CD4-positive, alpha-beta T cell (primary cell): ENCODE results near the gene ANO10. TPM values are rescaled to one million over a fixed set of nuclear protein-coding genes. Genes with fewer than 3 reads are reported as not detected.

Experiments
- ATAC-seq: fragments of 200-7000 bp; cut with Tn5 transposase; one replicate; pipeline ENCODE4 v1.10.0; 2022; ENCODE audit warnings: mild to moderate bottlenecking; ENCODE audit not compliant: poor library complexity
- CTCF ChIA-PET: fragments of 350-600 bp; sonication (Branson Sonifier 250); formaldehyde crosslinking; loops from one replicate; lab custom pipeline; 2021; ENCODE audit warnings: antibody characterized with exemption, inconsistent platforms; lab: Charles Lee
- POLR2A ChIA-PET: fragments of 350-600 bp; sonication (Branson Sonifier 250); formaldehyde crosslinking; loops from one replicate; lab custom pipeline; 2021; ENCODE audit warnings: antibody characterized with exemption, inconsistent platforms; lab: Charles Lee
- DNase-seq, 14 experiments: peaks; one replicate each; pipeline ENCODE4 v3.0.0-alpha.2; 2013 to 2020; ENCODE audit warnings: mixed read lengths in 2 of 14
- H3K27ac ChIP-seq, 2 donors: one replicate each; pipeline versions ENCODE4 v1.5.1 to v1.7.0; 2013; ENCODE audit warnings: low read length in 2 of 2, low read depth in 1 of 2, mild to moderate bottlenecking in 1 of 2
- H3K27me3 ChIP-seq, 2 experiments: 1 replicate in 1 of 2; 2 replicates in 1 of 2; pipeline versions ENCODE4 v1.6.1 to v1.7.0; 2013; ENCODE audit warnings: low read length in 2 of 2, control low read depth in 1 of 2, mild to moderate bottlenecking in 1 of 2, moderate library complexity in 1 of 2; ENCODE audit not compliant: insufficient read depth in 2 of 2, control insufficient read depth in 1 of 2
- H3K36me3 ChIP-seq: one replicate; pipeline ENCODE4 v1.6.1; 2013; ENCODE audit warnings: low read length, control low read depth; ENCODE audit not compliant: insufficient read depth
- H3K4me1 ChIP-seq: one replicate; pipeline ENCODE4 v1.6.1; 2013; ENCODE audit warnings: low read length, control low read depth; ENCODE audit not compliant: insufficient read depth
- H3K4me3 ChIP-seq: one replicate; pipeline ENCODE4 v1.5.1; 2013; ENCODE audit warnings: mild to moderate bottlenecking, low read length, moderate library complexity
- H3K9me3 ChIP-seq, 2 experiments: 1 replicate in 1 of 2; 2 replicates in 1 of 2; pipeline versions ENCODE4 v1.6.1 to v1.7.0; 2013; ENCODE audit warnings: low read length in 2 of 2, mild to moderate bottlenecking in 2 of 2, control low read depth in 1 of 2, moderate library complexity in 1 of 2; ENCODE audit not compliant: control insufficient read depth in 1 of 2, insufficient read depth in 1 of 2
- H3K27ac Mint-ChIP-seq: one replicate; pipeline ENCODE4 v1.8.0; 2020; ENCODE audit warnings: mixed read lengths
- H3K27me3 Mint-ChIP-seq: one replicate; pipeline ENCODE4 v1.8.0; 2021; ENCODE audit warnings: mixed read lengths
- H3K36me3 Mint-ChIP-seq: one replicate; pipeline ENCODE4 v1.8.0; 2021; ENCODE audit warnings: low read depth, mixed read lengths
- H3K4me1 Mint-ChIP-seq: one replicate; pipeline ENCODE4 v1.8.0; 2021; ENCODE audit warnings: low read depth, mixed read lengths
- H3K4me3 Mint-ChIP-seq: one replicate; pipeline ENCODE4 v1.8.0; 2020; ENCODE audit warnings: mild to moderate bottlenecking, mixed read lengths
- H3K9me3 Mint-ChIP-seq: one replicate; pipeline ENCODE4 v1.8.0; 2020; ENCODE audit warnings: mixed read lengths
- CTCF ChIP-seq: fragments of 200-600 bp; IDR thresholded peaks from one replicate; pipeline ENCODE4 v1.8.0; 2022; ENCODE audit warnings: antibody characterized with exemption, mild to moderate bottlenecking
- intact Hi-C, 2 experiments: fragments of 100-400 bp; cut with DNase I in 1 of 2; cut with micrococcal nuclease in 1 of 2; formaldehyde crosslinking; loops; one replicate each; pipeline versions ENCODE4 v1.15.1 to v1.9.0; 2023 to 2025; cut with DNase I, micrococcal nuclease
- total RNA-seq, 174 experiments: library from RNA in 2 of 174; stranded (reverse) in 2 of 174; gene quantifications; one replicate each; pipeline ENCODE4 v1.2.3 and lab custom pipeline; 2021 to 2026

Gene ANO10
- total RNA-seq, 2 experiments from 2014 or later: 6.9 to 8.0 TPM

- peaks cover 82% of the 10 kb centered on the region for H3K36me3 ChIP-seq
Observed at GRCh38 chr3:43335799-43336198, 286.0 kb downstream of the ANO10 start.

GRCh38 chr3:43334976-43335375 lies 286.8 kb downstream of the ANO10 start:
- H3K4me3 ChIP-seq: no peak overlapping the region
- peaks cover 33 to 34% of the 10 kb centered on the region in 2 experiments for H3K9me3 ChIP-seq
- Mint-ChIP-seq H3K4me1 (peaks cover 38% of the 10 kb centered on the region), H3K4me3 (no peak overlapping the region), H3K27me3 (no peaks in the 10 kb centered on the region), H3K9me3 (peaks cover 8% of the 10 kb centered on the region), H3K36me3 (peaks cover 98% of the 10 kb centered on the region), H3K27ac (no peak overlapping the region)
- CTCF ChIA-PET: interaction anchor here (0.7 to 1.5 kb wide), 3 partner anchors 11 to 172 kb away, joined by 3 to 6 read pairs (median 4); no protein-coding TSS in a partner anchor
- no peak overlapping the region for H3K27ac ChIP-seq
- intact Hi-C loops: no loop called here
- H3K36me3 ChIP-seq: peaks cover 73% of the 10 kb centered on the region
- POLR2A ChIA-PET: interaction anchor here (0.6 to 1.6 kb wide), 2 partner anchors 10 to 18 kb away, joined by 3 to 6 read pairs; no protein-coding TSS in a partner anchor
- DNase-seq (no peak), ATAC-seq (no peak)
- no peaks in the 10 kb centered on the region for H3K27me3 ChIP-seq
- H3K4me1 ChIP-seq: peaks cover 3% of the 10 kb centered on the region
- TF ChIP-seq CTCF: no peak

More at GRCh38 chr3:43335799-43336198, 286.0 kb downstream of the ANO10 start:
- Mint-ChIP-seq H3K36me3 (peaks cover 99% of the 10 kb centered on the region), H3K27ac (no peak overlapping the region), H3K4me3 (no peak overlapping the region), H3K27me3 (no peaks in the 10 kb centered on the region), H3K4me1 (peaks cover 37% of the 10 kb centered on the region), H3K9me3 (peaks cover 8% of the 10 kb centered on the region)
- TF ChIP-seq CTCF: no peak
- H3K4me1 ChIP-seq: no peaks in the 10 kb centered on the region
- DNase-seq (no peak), ATAC-seq (no peak)
- no peak overlapping the region for H3K4me3 ChIP-seq
- CTCF ChIA-PET: interaction anchor here (1.2 kb wide), 1 partner anchor 11 kb away, joined by 4 read pairs; no protein-coding TSS in a partner anchor
- intact Hi-C loops: no loop called here
- peaks cover 33 to 34% of the 10 kb centered on the region in 2 experiments for H3K9me3 ChIP-seq
- H3K27ac ChIP-seq: no peak overlapping the region
- POLR2A ChIA-PET: interaction anchor here (1.7 kb wide), 1 partner anchor 11 kb away, joined by 5 read pairs; no protein-coding TSS in a partner anchor
- no peaks in the 10 kb centered on the region for H3K27me3 ChIP-seq

GRCh38 chr3:43331381-43331780 lies 290.4 kb downstream of the ANO10 start:
- Mint-ChIP-seq H3K4me3 (no peak overlapping the region), H3K27me3 (no peaks in the 10 kb centered on the region)
- CTCF ChIA-PET: no interaction called here

More at GRCh38 chr3:43331381-43331780, 290.4 kb downstream of the ANO10 start:
- POLR2A ChIA-PET: interaction anchor here (1.1 kb wide), 1 partner anchor 35 kb away, joined by 5 read pairs; no protein-coding TSS in a partner anchor
- Histone ChIP-seq H3K36me3 (peaks cover 41% of the 10 kb centered on the region), H3K27me3 (no peaks in the 10 kb centered on the region), H3K9me3 (peaks cover 13% of the 10 kb centered on the region in 2 experiments), H3K4me1 (peaks cover 19% of the 10 kb centered on the region), H3K27ac (no peak overlapping the region), H3K4me3 (no peak overlapping the region)
- no peak for TF ChIP-seq CTCF
- intact Hi-C loops: no loop called here
- peak overlapping the region; percentile 74 for H3K27ac Mint-ChIP-seq
- H3K36me3 Mint-ChIP-seq: peaks cover 79% of the 10 kb centered on the region
- peaks cover 8% of the 10 kb centered on the region for H3K9me3 Mint-ChIP-seq
- DNase-seq: no peak
- H3K4me1 Mint-ChIP-seq: peaks cover 62% of the 10 kb centered on the region
- ATAC-seq: no peak
